A204.1 (cell line): ENCODE results near the gene PTPRU.

Experiments used
- FAIRE-seq: peaks from 2 replicates; lab custom pipeline; 2012; peaks lifted over from hg19 to GRCh38; lab: Jason Lieb, UNC

PTPRU gene

DNA sequence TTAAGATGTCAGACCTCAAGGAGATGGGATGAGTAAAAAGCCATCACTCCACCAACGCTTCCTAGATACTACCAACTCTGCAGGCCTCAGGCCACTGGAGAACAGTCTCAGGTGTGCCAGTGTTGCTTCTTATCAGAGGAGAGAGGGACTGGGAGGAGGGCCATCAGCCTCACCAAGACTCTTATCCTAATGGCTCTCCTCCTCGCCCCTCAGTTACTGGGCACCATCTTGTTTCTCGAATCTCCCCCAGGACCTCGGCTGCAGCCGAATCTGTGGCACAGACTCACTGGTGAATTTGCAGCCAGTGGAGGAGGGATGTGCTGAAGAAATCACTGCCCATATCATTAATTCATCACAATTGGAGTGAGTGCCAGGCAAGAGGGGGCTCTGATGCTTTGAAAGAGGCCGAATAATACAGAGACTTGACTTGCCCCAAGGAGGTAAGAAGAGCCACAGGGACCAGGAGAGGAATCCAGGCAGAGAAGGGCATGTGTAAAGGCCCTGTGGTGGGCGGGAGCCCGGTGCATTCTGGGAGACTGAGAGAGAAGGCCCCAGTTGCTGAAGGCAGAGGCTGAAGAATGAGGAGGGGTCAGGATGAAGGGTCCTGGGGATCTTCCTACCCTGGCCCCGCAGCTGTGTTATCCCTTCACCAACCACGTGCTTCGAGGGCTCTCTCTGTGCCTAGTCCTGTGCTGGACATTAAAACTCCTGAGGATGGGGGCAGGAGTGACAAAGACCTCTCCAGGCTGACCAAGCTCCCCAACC lies 129.8 kb downstream of the PTPRU start:
- FAIRE-seq = no peak

DNA sequence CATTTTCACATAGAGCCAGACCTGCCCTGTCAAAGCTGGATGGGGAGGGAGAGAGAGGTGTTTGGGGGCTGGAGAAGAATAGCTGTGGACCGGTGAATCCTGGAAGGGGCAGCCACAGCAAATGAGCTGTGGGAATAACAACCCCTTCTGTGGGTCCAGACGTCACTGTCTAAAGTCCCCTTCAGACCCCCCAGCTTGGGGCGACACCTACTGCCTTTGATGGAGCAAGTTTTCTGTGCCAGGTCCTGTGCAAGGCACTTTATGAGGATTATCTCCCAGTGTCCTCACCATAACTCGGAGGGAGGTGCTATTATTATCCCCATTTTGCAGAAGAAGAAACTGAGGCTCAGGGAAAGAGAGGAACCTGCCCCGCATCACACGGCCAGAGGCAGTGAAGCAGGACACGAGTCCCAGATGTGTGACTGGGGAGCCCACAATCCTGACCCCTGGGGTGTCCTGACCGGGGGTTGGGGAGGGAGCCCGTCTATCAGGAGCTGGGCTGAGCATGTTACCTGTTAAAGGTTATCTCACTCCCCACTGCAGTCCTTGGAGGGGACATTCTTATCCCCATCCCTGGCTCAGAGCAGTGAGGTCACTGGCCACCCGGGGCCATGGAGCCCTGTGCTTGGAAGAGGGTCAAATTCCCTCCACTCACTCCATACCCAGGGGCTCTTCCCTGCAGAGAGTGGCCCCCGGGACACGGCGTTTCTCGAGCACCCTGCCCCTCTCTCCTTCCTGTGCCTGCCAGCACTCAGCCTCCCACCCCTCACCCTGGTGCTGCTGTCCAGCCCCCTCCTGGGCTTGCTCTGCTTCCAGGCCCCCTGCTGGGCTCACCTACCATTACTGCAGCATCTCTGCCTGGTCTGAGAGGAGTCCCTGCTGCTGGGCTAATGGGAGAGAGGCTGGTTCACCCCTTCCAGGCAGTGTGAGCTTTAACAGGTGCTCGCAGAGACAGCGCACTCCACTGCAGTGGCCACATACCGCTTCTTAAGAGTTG lies 132.9 kb downstream of the PTPRU start:
- FAIRE-seq = no peak

DNA sequence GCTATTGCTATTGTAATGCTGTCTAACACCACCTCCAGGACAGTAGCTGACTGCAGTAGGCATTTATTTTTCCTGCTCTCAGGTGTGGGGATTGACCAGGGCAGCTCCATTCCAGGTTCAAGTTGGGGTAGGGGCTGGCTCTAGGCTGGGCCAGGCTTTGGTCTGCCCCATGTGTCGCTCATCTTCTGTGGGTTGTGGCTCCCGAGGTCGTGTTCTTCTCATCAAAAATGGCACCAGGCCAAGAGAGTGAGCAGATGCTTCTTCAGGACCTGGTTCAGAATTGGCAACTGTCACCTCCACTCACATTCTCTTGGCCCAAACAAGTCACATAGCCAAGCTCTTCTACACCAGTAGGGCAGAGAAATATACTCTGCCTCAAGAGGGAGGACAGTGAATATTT lies 133.7 kb downstream of the PTPRU start:
- FAIRE-seq = no peak

DNA sequence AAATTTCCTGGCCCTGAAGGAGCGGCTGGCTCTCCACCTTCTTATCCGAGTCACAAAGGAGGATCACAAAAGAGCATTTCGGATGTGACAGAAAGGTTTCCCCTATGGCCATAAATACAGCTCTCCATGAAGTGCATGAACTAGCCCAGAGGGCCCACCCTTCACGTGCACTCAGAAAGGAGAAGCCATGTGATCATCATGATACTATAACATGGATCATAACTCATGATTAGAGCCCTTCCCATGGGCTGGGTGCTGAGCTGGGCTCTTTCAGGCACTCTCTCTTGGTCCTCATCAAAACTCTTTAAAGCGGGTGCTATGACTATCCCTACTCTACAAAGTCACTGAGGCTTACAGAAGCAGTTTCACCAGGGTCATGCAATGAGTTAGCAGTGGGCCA lies 135.0 kb downstream of the PTPRU start:
- FAIRE-seq = no peak

DNA sequence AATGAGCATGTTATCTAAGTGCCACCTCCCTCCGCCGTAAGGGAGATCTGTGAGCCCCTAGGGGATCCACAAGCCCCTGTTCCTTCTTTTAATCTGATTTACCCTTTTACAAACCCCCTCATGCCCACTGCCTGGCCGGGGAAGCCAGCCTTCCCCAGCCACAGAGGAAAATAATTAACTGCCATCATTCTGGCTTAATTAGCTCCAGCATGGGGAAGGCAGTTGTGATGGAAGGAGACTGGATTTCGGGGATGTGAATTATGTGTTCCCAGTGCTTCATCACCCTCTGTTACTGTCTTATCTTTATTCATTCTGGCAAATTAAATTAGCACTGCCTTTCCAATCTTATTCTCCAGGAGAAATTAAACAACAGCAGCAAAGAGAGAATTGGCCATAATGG lies 135.8 kb downstream of the PTPRU start:
- FAIRE-seq = no peak
